Measurements from ENCODE around the gene CST2. TPM values are rescaled to one million over a fixed set of nuclear protein-coding genes. Genes with fewer than 3 reads are reported as not detected.
"Not testable (repeated sequence)": the region's sequence is repeated elsewhere in the genome, so short reads cannot be mapped to it uniquely, and the experiment has no call there.

The CST2 gene
- total RNA-seq, 2 experiments from 2014 or later: not detected

- POLR2A ChIA-PET: no interaction called here
- ATAC-seq (ENCODE audit: low read depth) (no peak), DNase-seq (peak; percentile 39)
- H3K4me1 Mint-ChIP-seq: no peaks in the 10 kb centered on the region
- H3K36me3 Mint-ChIP-seq: no peaks in the 10 kb centered on the region
- H3K27ac Mint-ChIP-seq: no peak overlapping the region
- no peaks in the 10 kb centered on the region for H3K27me3 Mint-ChIP-seq
- H3K4me3 Mint-ChIP-seq: no peak overlapping the region
- no peaks in the 10 kb centered on the region for H3K9me3 Mint-ChIP-seq
Observed at GRCh38 chr20:23782366-23782983, 44.1 kb downstream of the CST2 start.

- H3K4me1 Mint-ChIP-seq; H3K27ac Mint-ChIP-seq; POLR2A ChIA-PET; ATAC-seq (ENCODE audit: low read depth); H3K27me3 Mint-ChIP-seq; DNase-seq; H3K36me3 Mint-ChIP-seq; H3K9me3 Mint-ChIP-seq; H3K4me3 Mint-ChIP-seq: not testable (repeated sequence)
Observed at GRCh38 chr20:23778676-23779075, 47.9 kb downstream of the CST2 start.

DNA sequence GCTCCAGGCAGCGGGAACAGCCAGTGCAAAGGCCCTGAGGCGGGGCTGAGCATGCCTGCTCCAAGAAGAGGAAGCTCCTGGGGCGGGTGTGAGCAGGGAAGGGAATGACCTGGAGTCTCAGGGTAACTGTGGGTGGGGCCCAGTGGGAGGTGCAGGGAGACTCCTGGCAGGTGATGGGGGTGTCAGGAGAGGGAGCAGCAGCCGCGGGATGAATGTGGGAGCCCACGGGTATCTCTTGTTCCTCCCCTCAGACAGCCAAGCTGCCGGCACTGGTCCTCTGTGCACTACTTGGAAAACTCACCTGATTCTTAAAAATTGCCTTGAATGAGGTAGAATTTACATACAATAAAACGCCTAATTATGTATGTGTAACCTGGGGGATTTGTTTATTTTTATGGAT lies 49.1 kb downstream of the CST2 start:
- H3K4me1 Mint-ChIP-seq; ATAC-seq (ENCODE audit: low read depth); H3K9me3 Mint-ChIP-seq; H3K27me3 Mint-ChIP-seq; DNase-seq; H3K36me3 Mint-ChIP-seq; H3K4me3 Mint-ChIP-seq; H3K27ac Mint-ChIP-seq; POLR2A ChIA-PET: not testable (repeated sequence)

GRCh38 chr20:23776067-23776771 lies 50.3 kb downstream of the CST2 start:
- no peaks in the 10 kb centered on the region for H3K36me3 Mint-ChIP-seq
- no peaks in the 10 kb centered on the region for H3K27me3 Mint-ChIP-seq
- ATAC-seq (ENCODE audit: low read depth) (no peak), DNase-seq (no peak)
- POLR2A ChIA-PET: no interaction called here
- no peak overlapping the region for H3K27ac Mint-ChIP-seq
- H3K9me3 Mint-ChIP-seq: no peaks in the 10 kb centered on the region
- no peak overlapping the region for H3K4me3 Mint-ChIP-seq
- no peaks in the 10 kb centered on the region for H3K4me1 Mint-ChIP-seq

DNA sequence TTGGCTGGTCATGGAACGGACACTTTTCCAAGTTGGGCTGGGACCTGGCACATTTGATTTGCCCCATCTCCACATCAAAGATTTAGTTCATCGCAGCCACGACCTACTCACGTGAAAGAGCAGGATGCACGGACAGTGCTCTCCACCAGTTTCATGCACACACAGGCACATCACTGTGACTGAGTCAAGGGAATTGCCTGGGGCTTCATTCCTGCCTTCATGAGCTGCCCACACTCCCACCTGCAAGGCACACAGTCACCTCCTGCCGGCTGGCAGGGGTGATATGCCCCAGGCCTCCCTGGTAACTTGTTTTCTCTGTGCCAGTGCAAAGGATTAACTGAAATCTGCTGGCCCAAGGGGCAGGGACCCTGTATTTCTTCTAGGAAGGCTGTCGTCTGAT lies 52.4 kb downstream of the CST2 start:
- POLR2A ChIA-PET: no interaction called here
- H3K36me3 Mint-ChIP-seq: no peaks in the 10 kb centered on the region

More for the DNA sequence above, 52.4 kb downstream of the CST2 start:
- H3K9me3 Mint-ChIP-seq: no peaks in the 10 kb centered on the region
- no peak for DNase-seq
- ATAC-seq (ENCODE audit: low read depth): no peak
- H3K4me3 Mint-ChIP-seq: no peak overlapping the region
- peaks cover 2% of the 10 kb centered on the region for H3K27me3 Mint-ChIP-seq
- H3K27ac Mint-ChIP-seq: no peak overlapping the region
- no peaks in the 10 kb centered on the region for H3K4me1 Mint-ChIP-seq

Other genes starting within 250 kb of the CST2 start
- not detected for gene CST9, start 220.8 kb downstream of the CST2 start, total RNA-seq
- 1 to 10 TPM; 5.9 to 8.5 TPM for gene CST3, start 188.8 kb downstream of the CST2 start, total RNA-seq
- not detected for gene CST4, start 137.7 kb downstream of the CST2 start, total RNA-seq
- not detected for gene CST1, start 75.8 kb downstream of the CST2 start, total RNA-seq
- gene CST5, start 53.0 kb upstream of the CST2 start, total RNA-seq: not detected
- not detected for gene GGTLC1, start 162.1 kb upstream of the CST2 start, total RNA-seq